Smooth muscle cell (in vitro differentiated cells): ENCODE results near the gene XRCC1. TPM values are rescaled to one million over a fixed set of nuclear protein-coding genes. Genes with fewer than 3 reads are reported as not detected.
"Not testable (repeated sequence)": the region's sequence is repeated elsewhere in the genome, so short reads cannot be mapped to it uniquely, and the experiment has no call there.

Experiments used
- DNase-seq: peaks from one replicate; lab custom pipeline; 2025; ENCODE audit not compliant: unreplicated experiment; lab: John Stamatoyannopoulos, UW
- H2AFZ ChIP-seq: fragments of 200-600 bp; sonication (generic); 2 replicates; pipeline ENCODE4 v1.6.0; 2016; ENCODE audit warnings: antibody characterized with exemption, low read depth, mild to moderate bottlenecking
- H3F3A ChIP-seq: fragments of 200-600 bp; sonication (generic); 2 replicates; pipeline ENCODE4 v1.6.0; 2017; ENCODE audit warnings: antibody characterized with exemption, low read depth
- H3K27ac ChIP-seq: fragments of 200-600 bp; sonication (generic); 2 replicates; pipeline ENCODE4 v1.5.1; 2016; ENCODE audit warnings: low read depth, mild to moderate bottlenecking
- H3K27me3 ChIP-seq: fragments of 200-600 bp; sonication (generic); 2 replicates; pipeline ENCODE4 v1.6.1; 2016; ENCODE audit warnings: low read depth, mild to moderate bottlenecking
- H3K36me3 ChIP-seq: fragments of 200-600 bp; sonication (generic); 2 replicates; pipeline ENCODE4 v1.5.1; 2016; ENCODE audit warnings: low read depth
- H3K4me1 ChIP-seq: fragments of 200-600 bp; sonication (generic); 2 replicates; pipeline ENCODE4 v1.5.1; 2016; ENCODE audit warnings: low read depth
- H3K4me2 ChIP-seq: fragments of 200-600 bp; sonication (generic); 2 replicates; pipeline ENCODE4 v1.6.0; 2016; ENCODE audit warnings: mild to moderate bottlenecking
- H3K4me3 ChIP-seq: fragments of 200-600 bp; sonication (generic); 2 replicates; pipeline ENCODE4 v1.5.1; 2016; ENCODE audit warnings: mild to moderate bottlenecking
- H3K79me2 ChIP-seq: fragments of 200-600 bp; sonication (generic); 2 replicates; pipeline ENCODE4 v1.6.0; 2016; ENCODE audit warnings: low read depth, mild to moderate bottlenecking
- H3K9ac ChIP-seq: fragments of 200-600 bp; sonication (generic); 2 replicates; pipeline ENCODE4 v1.6.0; 2016; ENCODE audit warnings: low read depth
- H3K9me3 ChIP-seq: fragments of 200-600 bp; sonication (generic); replicated peaks from 2 replicates; pipeline ENCODE4 v1.5.1; 2016; ENCODE audit warnings: low read depth
- H4K20me1 ChIP-seq: fragments of 200-600 bp; sonication (generic); 2 replicates; pipeline ENCODE4 v1.6.0; 2016; ENCODE audit warnings: low read depth
- CTCF ChIP-seq: fragments of 200-600 bp; sonication (generic); IDR thresholded peaks from 2 replicates; pipeline ENCODE4 v1.5.1; 2017; ENCODE audit warnings: borderline replicate concordance, mild to moderate bottlenecking, antibody characterized with exemption; ENCODE audit not compliant: insufficient read depth, poor library complexity, severe bottlenecking
- WGBS: methylation state at CpG from one replicate; pipeline ENCODE4 v1.1.7; 2016; ENCODE audit warnings: low lambda C conversion rate; 5-methylcytosine and 5-hydroxymethylcytosine counted together
- polyA plus RNA-seq: library from polyadenylated mRNA; unstranded; fragments of >200 nt; fragmentation: Nextera tagmentation; extraction: Ambion mirVana; gene quantifications from 2 replicates; pipeline ENCODE4 v1.2.1, GENCODE V29; 2016
- total RNA-seq: library from RNA; depleted of rRNA; stranded (reverse); fragments of >200 nt; gene quantifications from 2 replicates; pipeline ENCODE4 v1.2.3, GENCODE V29; 2014

XRCC1 gene
- total and polyA plus RNA-seq, 2 experiments from 2014 or later = 24.9 to 35.1 TPM

GRCh38 chr19:43518051-43518450 lies 57.3 kb downstream of the XRCC1 start:
- TF ChIP-seq CTCF = no peak
- Histone ChIP-seq H3K36me3 (peaks cover 4% of the 10 kb centered on the region), H3K27ac (peak overlapping the region; percentile 90), H3K4me3 (no peak overlapping the region), H3F3A (no peaks in the 10 kb centered on the region), H2AFZ (no peak overlapping the region), H3K9ac (no peak overlapping the region), H4K20me1 (peaks cover 18% of the 10 kb centered on the region), H3K4me1 (peaks cover 4% of the 10 kb centered on the region), H3K27me3 (no peaks in the 10 kb centered on the region), H3K4me2 (no peak overlapping the region), H3K9me3 (no peaks in the 10 kb centered on the region), H3K79me2 (peaks cover 14% of the 10 kb centered on the region)
- no peak for DNase-seq
- WGBS = 64% methylated on average over 4 of the region's 4 CpGs

GRCh38 chr19:43512399-43512798 lies 62.9 kb downstream of the XRCC1 start:
- H4K20me1 ChIP-seq = peaks cover 14% of the 10 kb centered on the region
- not testable (repeated sequence) for H3K4me3 ChIP-seq, H3K9ac ChIP-seq, H3K9me3 ChIP-seq, H2AFZ ChIP-seq, H3K27ac ChIP-seq, H3K36me3 ChIP-seq, H3K79me2 ChIP-seq, H3K4me2 ChIP-seq, H3F3A ChIP-seq, H3K4me1 ChIP-seq, DNase-seq, H3K27me3 ChIP-seq

- DNase-seq = no peak
- no peak overlapping the region for H3K9ac ChIP-seq
- WGBS = 93% methylated on average over 5 of the region's 5 CpGs
- no peak overlapping the region for H3K4me2 ChIP-seq
- H3K27me3 ChIP-seq = no peaks in the 10 kb centered on the region
- H2AFZ ChIP-seq = no peak overlapping the region
- no peak overlapping the region for H3K4me3 ChIP-seq
- H3K36me3 ChIP-seq = peaks cover 4% of the 10 kb centered on the region
- TF ChIP-seq CTCF = no peak
- H3K27ac ChIP-seq = no peak overlapping the region
- peaks cover 14% of the 10 kb centered on the region for H4K20me1 ChIP-seq
- peaks cover 5% of the 10 kb centered on the region for H3K79me2 ChIP-seq
- H3F3A ChIP-seq = no peaks in the 10 kb centered on the region
- H3K4me1 ChIP-seq = no peaks in the 10 kb centered on the region
- no peaks in the 10 kb centered on the region for H3K9me3 ChIP-seq
Measured at GRCh38 chr19:43511324-43511723, 64.0 kb downstream of the XRCC1 start.

- Histone ChIP-seq H2AFZ (no peak overlapping the region), H3K27me3 (no peaks in the 10 kb centered on the region), H3K27ac (no peak overlapping the region), H3F3A (no peaks in the 10 kb centered on the region), H3K9ac (no peak overlapping the region), H3K4me3 (no peak overlapping the region), H3K4me1 (no peaks in the 10 kb centered on the region), H3K36me3 (peaks cover 4% of the 10 kb centered on the region), H3K9me3 (no peaks in the 10 kb centered on the region), H3K4me2 (no peak overlapping the region), H4K20me1 (peaks cover 11% of the 10 kb centered on the region), H3K79me2 (peaks cover under 1% of the 10 kb centered on the region)
- WGBS = 96% methylated on average over 9 of the region's 9 CpGs
- no peak for TF ChIP-seq CTCF
- DNase-seq = no peak
Measured at GRCh38 chr19:43510713-43511112, 64.6 kb downstream of the XRCC1 start.
